HEK293T (cell line): ENCODE measurements around the gene HEBP2.

Experiments
- ARNT ChIP-seq: fragments of 450-650 bp; IDR thresholded peaks from 2 replicates; pipeline ENCODE4 v1.6.1; 2017; ENCODE audit warnings: mild to moderate bottlenecking
- BHLHE40 ChIP-seq: fragments of 450-650 bp; IDR thresholded peaks from 2 replicates; pipeline ENCODE4 v1.6.1; 2016; ENCODE audit warnings: mild to moderate bottlenecking, moderate library complexity, borderline replicate concordance
- CTBP1 ChIP-seq: fragments of 450-650 bp; IDR thresholded peaks from 2 replicates; pipeline ENCODE4 v1.6.1; 2016; ENCODE audit warnings: borderline replicate concordance
- ELF4 ChIP-seq: fragments of 450-650 bp; IDR thresholded peaks from 2 replicates; pipeline ENCODE4 v1.6.1; 2017; ENCODE audit warnings: antibody characterized with exemption
- FOXA1 ChIP-seq: fragments of 450-650 bp; IDR thresholded peaks from 2 replicates; pipeline ENCODE4 v1.6.1; 2016; ENCODE audit warnings: mild to moderate bottlenecking
- FOXK2 ChIP-seq: fragments of 450-650 bp; IDR thresholded peaks from 2 replicates; pipeline ENCODE4 v1.6.1; 2016; ENCODE audit warnings: mild to moderate bottlenecking
- FOXM1 ChIP-seq: fragments of 450-650 bp; IDR thresholded peaks from 2 replicates; pipeline ENCODE4 v1.6.1; 2017; ENCODE audit warnings: mild to moderate bottlenecking, borderline replicate concordance
- HDGF ChIP-seq: fragments of 450-650 bp; IDR thresholded peaks from 2 replicates; pipeline ENCODE4 v1.6.1; 2017; ENCODE audit warnings: antibody characterized with exemption, borderline replicate concordance
- L3MBTL2 ChIP-seq: fragments of 450-650 bp; conservative IDR thresholded peaks from 2 replicates; pipeline ENCODE4 v1.6.1; 2016; ENCODE audit warnings: mild to moderate bottlenecking
- LEF1 ChIP-seq: fragments of 450-650 bp; IDR thresholded peaks from 2 replicates; pipeline ENCODE4 v1.6.1; 2017; ENCODE audit warnings: mild to moderate bottlenecking, borderline replicate concordance
- NFRKB ChIP-seq: fragments of 450-650 bp; IDR thresholded peaks from 2 replicates; pipeline ENCODE4 v1.6.1; 2016; ENCODE audit warnings: mild to moderate bottlenecking, moderate library complexity
- SP1 ChIP-seq: fragments of 450-650 bp; IDR thresholded peaks from 2 replicates; pipeline ENCODE4 v1.6.1; 2017
- TARDBP ChIP-seq: fragments of 450-650 bp; IDR thresholded peaks from 2 replicates; pipeline ENCODE4 v1.6.1; 2016
- TF ChIP-seq, protein P1 (sequence below): fragments of 450-650 bp; IDR thresholded peaks from 2 replicates; pipeline ENCODE4 v1.6.1; 2016

DNA sequence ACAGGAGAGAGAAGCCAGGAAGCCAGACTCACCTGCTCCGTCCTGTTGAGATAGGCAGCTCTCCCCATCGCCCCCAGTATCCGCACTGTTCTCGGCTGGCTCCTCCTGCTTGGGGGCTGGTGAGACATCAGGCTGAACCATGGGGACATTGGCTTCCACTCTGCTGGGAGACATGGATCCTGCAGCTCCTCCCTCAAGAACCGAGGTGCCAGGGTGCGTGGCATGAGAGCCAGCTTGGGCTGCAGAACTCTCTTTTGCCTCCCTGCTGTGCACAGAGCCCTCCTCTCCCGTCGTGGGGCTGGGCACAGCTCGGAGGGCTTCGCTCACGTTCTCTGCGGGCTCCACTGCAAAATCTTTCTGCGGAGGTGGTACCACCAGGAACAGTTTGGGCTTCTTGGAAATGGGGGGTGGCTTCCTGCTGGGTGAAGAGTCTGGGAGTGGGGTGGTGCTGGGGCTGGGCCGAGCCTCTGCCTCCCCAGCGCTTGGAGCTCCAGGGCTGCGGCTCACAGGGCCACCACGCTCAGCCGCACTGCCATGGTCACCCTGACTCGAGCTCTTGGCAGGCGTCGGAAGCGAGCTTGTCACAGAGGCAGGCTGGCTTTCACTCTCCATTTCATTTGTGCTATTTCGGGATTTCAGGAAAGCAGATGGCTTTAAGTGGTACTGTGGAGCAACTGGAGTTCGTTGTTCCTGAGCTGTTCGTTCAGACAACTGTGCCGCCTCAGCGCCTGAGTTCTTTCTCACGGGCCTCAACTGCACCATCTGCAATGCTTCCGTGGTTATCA lies 26.5 kb downstream of the HEBP2 start:
- TF ChIP-seq LEF1 = no peak
- no peak for TF ChIP-seq TARDBP
- no peak for TF ChIP-seq FOXM1
- no peak for TF ChIP-seq ELF4
- TF ChIP-seq SP1 = no peak
- TF ChIP-seq BHLHE40 = no peak
- no peak for TF ChIP-seq HDGF
- no peak for TF ChIP-seq FOXA1
- TF ChIP-seq ARNT = no peak
- no peak for TF ChIP-seq FOXK2
- TF ChIP-seq NFRKB = no peak
- TF ChIP-seq L3MBTL2 = no peak
- TF ChIP-seq, protein P1, sequence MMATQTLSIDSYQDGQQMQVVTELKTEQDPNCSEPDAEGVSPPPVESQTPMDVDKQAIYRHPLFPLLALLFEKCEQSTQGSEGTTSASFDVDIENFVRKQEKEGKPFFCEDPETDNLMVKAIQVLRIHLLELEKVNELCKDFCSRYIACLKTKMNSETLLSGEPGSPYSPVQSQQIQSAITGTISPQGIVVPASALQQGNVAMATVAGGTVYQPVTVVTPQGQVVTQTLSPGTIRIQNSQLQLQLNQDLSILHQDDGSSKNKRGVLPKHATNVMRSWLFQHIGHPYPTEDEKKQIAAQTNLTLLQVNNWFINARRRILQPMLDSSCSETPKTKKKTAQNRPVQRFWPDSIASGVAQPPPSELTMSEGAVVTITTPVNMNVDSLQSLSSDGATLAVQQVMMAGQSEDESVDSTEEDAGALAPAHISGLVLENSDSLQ = no peak
- no peak for TF ChIP-seq CTBP1
